Vagina (tissue), 2 donors: ENCODE results near the gene CHRM4. TPM values are rescaled to one million over a fixed set of nuclear protein-coding genes. Genes with fewer than 3 reads are reported as not detected.

Experiments used
- DNase-seq, 2 donors: peaks; one replicate each; pipeline ENCODE4 v3.0.0-alpha.2; 2017; ENCODE audit errors: extremely low spot score in 2 of 2
- H3K27ac ChIP-seq: fragments of 200-600 bp; sonication (generic); one replicate; pipeline ENCODE4 v1.5.1; 2019
- H3K27me3 ChIP-seq: fragments of 200-600 bp; sonication (generic); one replicate; pipeline ENCODE4 v1.5.1; 2019
- H3K36me3 ChIP-seq, 2 donors: fragments of 200-600 bp; sonication (generic); one replicate each; pipeline ENCODE4 v1.5.1; 2017 to 2019
- H3K4me1 ChIP-seq: fragments of 200-600 bp; sonication (generic); one replicate; pipeline ENCODE4 v1.5.1; 2019
- H3K4me3 ChIP-seq, 2 donors: fragments of 200-600 bp; sonication (generic); 1 replicate in 1 of 2; 2 replicates in 1 of 2; pipeline ENCODE4 v1.5.1; 2016 to 2019
- H3K9me3 ChIP-seq: fragments of 200-600 bp; sonication (generic); one replicate; pipeline ENCODE4 v1.5.1; 2019
- CTCF ChIP-seq, 3 experiments: fragments of 450-650 bp in 2 of 3; fragments of 200-600 bp in 1 of 3; sonication (generic) in 1 of 3; IDR thresholded peaks; one replicate each; pipeline ENCODE4 v1.5.1; 2017 to 2019; ENCODE audit warnings: antibody characterized with exemption in 3 of 3, mild to moderate bottlenecking in 2 of 3, moderate library complexity in 2 of 3
- POLR2A ChIP-seq, 2 donors: fragments of 450-650 bp; IDR thresholded peaks; one replicate each; pipeline ENCODE4 v1.6.1; 2017; ENCODE audit warnings: antibody characterized with exemption in 2 of 2, mild to moderate bottlenecking in 2 of 2, moderate library complexity in 2 of 2
- POLR2AphosphoS5 ChIP-seq, 2 donors: sonication (generic); formaldehyde crosslinking; IDR thresholded peaks; one replicate each; pipeline ENCODE4 v1.9.0; 2017; ENCODE audit warnings: antibody characterized with exemption in 2 of 2, mild to moderate bottlenecking in 2 of 2, low read depth in 1 of 2; ENCODE audit not compliant: insufficient read depth in 1 of 2
- intact Hi-C: fragments of 100-400 bp; cut with DNase I; formaldehyde crosslinking; loops from one replicate; pipeline ENCODE4 v1.15.1; 2023
- microRNA-seq: library from miRNA; unstranded; fragments of <30 nt; microRNA quantifications from one replicate; pipeline ENCODE4, GENCODE V29; 2017; ENCODE audit warnings: borderline number of aligned reads, borderline replicate concordance
- small RNA-seq: library from RNA; depleted of rRNA; stranded (forward); fragments of <200 nt; gene quantifications from one replicate; pipeline ENCODE3, GENCODE V24; 2016
- total RNA-seq: library from RNA; depleted of rRNA; stranded (reverse); fragments of >200 nt; gene quantifications from one replicate; pipeline ENCODE4 v1.2.3, GENCODE V29; 2016

CHRM4 gene
- total RNA-seq, 1 donor from 2014 or later = not detected

DNA sequence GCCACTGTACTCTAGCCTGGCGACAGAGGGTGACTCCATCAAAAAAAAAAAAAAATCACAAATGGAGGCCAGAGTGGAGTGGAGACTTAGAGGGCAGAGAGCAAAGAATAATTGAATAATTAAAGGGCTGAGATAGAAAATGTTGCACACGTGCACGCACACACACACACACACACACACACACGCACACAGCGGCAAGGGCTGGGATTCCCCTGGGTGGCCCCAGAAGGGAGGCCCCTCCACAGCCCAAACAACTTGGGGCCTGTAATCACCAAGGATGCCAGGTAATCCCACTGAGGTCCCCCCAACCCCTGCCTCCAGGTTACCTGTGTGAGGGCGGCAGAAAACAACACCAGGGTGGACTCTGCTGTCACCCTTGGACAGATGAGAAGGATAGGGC lies 56.3 kb downstream of the CHRM4 start:
- Histone ChIP-seq H3K27me3 (peaks cover 12% of the 10 kb centered on the region), H3K36me3 (no peaks in the 10 kb centered on the region), H3K9me3 (no peaks in the 10 kb centered on the region), H3K4me3 (no peak overlapping the region), H3K4me1 (peaks cover 33% of the 10 kb centered on the region), H3K27ac (no peak overlapping the region)
- no peak for DNase-seq
- intact Hi-C loops = no loop called here
- TF ChIP-seq POLR2A (IDR thresholded peaks at IDR 0.05) (no peak), POLR2AphosphoS5 (IDR thresholded peaks at IDR 0.05; ENCODE audit: insufficient read depth in 1 of 2, low read depth in 1 of 2) (no peak), CTCF (IDR thresholded peaks at IDR 0.05) (no peak)

DNA sequence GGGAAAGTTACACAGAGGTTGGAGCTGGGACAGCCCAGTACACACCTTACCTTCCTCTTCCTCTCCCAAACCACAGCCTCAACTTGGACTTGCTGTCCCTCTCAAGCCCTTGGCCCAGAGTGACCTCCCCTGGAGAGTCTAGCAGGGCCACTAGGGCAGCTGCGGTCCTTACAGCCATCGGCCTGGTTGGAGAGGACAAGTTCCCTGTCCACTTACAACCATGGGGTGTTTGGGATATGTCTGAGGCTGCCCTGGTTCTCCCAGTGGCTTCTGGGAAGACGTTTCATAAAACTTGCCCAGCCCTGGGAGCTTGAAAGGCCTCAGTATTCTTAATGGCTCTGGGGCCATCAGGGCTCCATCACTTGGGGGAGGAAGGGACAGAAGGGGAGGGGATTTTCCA lies 57.4 kb downstream of the CHRM4 start:
- no peak overlapping the region for H3K27ac ChIP-seq
- H3K9me3 ChIP-seq = no peaks in the 10 kb centered on the region
- TF ChIP-seq POLR2A (IDR thresholded peaks at IDR 0.05) = no peak
- no peak for TF ChIP-seq CTCF (IDR thresholded peaks at IDR 0.05)
- TF ChIP-seq POLR2AphosphoS5 (IDR thresholded peaks at IDR 0.05; ENCODE audit: insufficient read depth in 1 of 2, low read depth in 1 of 2) = no peak
- intact Hi-C loops = no loop called here
- H3K4me3 ChIP-seq = no peak overlapping the region
- peaks cover 29% of the 10 kb centered on the region for H3K4me1 ChIP-seq
- no peak for DNase-seq
- H3K27me3 ChIP-seq = peaks cover 12% of the 10 kb centered on the region
- H3K36me3 ChIP-seq = no peaks in the 10 kb centered on the region

Small RNAs within 50 kb of the gene (microRNA-seq; reads per million reads assigned to microRNA genes)
- not detected for gene MIR4688

Small RNAs within 50 kb of the gene (small RNA-seq; reads per million reads assigned to genes)
- not detected for gene MIR4688

Other genes with a start within 250 kb of the CHRM4 start
- gene CREB3L1, start 114.1 kb downstream of the CHRM4 start, total RNA-seq = 11.8 TPM
- gene DGKZ, start 44.3 kb downstream of the CHRM4 start, total RNA-seq = 78.8 TPM
- gene MDK, start 10.1 kb downstream of the CHRM4 start, total RNA-seq = 142 TPM
- 40.0 TPM for gene AMBRA1, start 202.2 kb upstream of the CHRM4 start, total RNA-seq
- 1.5 TPM for gene HARBI1, start 225.5 kb upstream of the CHRM4 start, total RNA-seq
- gene ATG13, start 225.8 kb upstream of the CHRM4 start, total RNA-seq = 39.0 TPM